ENCODE results near the gene PRR15.

DNA sequence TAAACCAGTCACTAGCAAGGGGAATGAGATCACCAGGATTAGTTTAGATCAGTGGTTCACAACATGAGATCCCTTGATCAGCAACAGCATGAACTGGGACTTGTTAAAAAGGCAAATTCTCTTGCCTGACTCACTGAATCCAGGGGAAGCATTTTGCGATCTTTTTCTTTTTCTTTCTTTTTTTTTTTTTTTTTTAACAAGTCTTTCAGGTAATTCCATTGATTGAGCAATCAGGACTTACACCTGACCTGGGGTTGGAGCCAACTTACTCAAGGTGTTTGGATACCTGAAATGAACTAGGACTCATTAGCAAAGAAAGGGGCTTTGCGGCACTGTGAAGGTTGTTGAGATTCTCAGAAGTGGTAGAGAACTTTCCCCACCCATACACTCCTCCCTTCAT, 47.1 kb upstream of the PRR15 start:
- TF ChIP-seq, protein P1, sequence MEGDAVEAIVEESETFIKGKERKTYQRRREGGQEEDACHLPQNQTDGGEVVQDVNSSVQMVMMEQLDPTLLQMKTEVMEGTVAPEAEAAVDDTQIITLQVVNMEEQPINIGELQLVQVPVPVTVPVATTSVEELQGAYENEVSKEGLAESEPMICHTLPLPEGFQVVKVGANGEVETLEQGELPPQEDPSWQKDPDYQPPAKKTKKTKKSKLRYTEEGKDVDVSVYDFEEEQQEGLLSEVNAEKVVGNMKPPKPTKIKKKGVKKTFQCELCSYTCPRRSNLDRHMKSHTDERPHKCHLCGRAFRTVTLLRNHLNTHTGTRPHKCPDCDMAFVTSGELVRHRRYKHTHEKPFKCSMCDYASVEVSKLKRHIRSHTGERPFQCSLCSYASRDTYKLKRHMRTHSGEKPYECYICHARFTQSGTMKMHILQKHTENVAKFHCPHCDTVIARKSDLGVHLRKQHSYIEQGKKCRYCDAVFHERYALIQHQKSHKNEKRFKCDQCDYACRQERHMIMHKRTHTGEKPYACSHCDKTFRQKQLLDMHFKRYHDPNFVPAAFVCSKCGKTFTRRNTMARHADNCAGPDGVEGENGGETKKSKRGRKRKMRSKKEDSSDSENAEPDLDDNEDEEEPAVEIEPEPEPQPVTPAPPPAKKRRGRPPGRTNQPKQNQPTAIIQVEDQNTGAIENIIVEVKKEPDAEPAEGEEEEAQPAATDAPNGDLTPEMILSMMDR (conservative IDR thresholded peaks at IDR 0.05; ENCODE audit: low read depth, low read length): no peak
- TF ChIP-seq FOS (IDR thresholded peaks at IDR 0.05; ENCODE audit: low read depth, low read length): no peak
